Testis (tissue), 3 donors: ENCODE results near the gene PPP1R10. TPM values are rescaled to one million over a fixed set of nuclear protein-coding genes. Genes with fewer than 3 reads are reported as not detected.

ENCODE experiments used
- DNase-seq: peaks from one replicate; pipeline ENCODE4 v3.0.0-alpha.2; 2019
- H3K27ac ChIP-seq, 2 donors: fragments of 200-600 bp; sonication (generic); one replicate each; pipeline ENCODE4 v1.5.1; 2019
- H3K27me3 ChIP-seq: fragments of 200-600 bp; sonication (generic); one replicate; pipeline ENCODE4 v1.5.1; 2019
- H3K36me3 ChIP-seq: fragments of 200-600 bp; sonication (generic); one replicate; pipeline ENCODE4 v1.5.1; 2017; ENCODE audit warnings: low read depth; ENCODE audit errors: missing control alignments
- H3K4me1 ChIP-seq: fragments of 200-600 bp; sonication (generic); one replicate; pipeline ENCODE4 v1.5.1; 2019
- H3K4me3 ChIP-seq, 2 donors: fragments of 200-600 bp; sonication (generic); one replicate each; pipeline ENCODE4 v1.5.1; 2017 to 2019
- H3K9me3 ChIP-seq: fragments of 200-600 bp; sonication (generic); one replicate; pipeline ENCODE4 v1.5.1; 2017
- POLR2A ChIP-seq: fragments of 450-650 bp; IDR thresholded peaks from one replicate; pipeline ENCODE4 v1.6.1; 2017; ENCODE audit warnings: antibody characterized with exemption, mild to moderate bottlenecking, moderate library complexity
- WGBS, 2 donors: methylation state at CpG; one replicate each; pipeline ENCODE4 v1.1.5; 2018; 5-methylcytosine and 5-hydroxymethylcytosine counted together
- intact Hi-C: fragments of 100-400 bp; cut with DNase I; formaldehyde crosslinking; loops from one replicate; pipeline ENCODE4 v1.15.1; 2023; ENCODE audit warnings: low total_unique reads
- polyA plus RNA-seq: library from polyadenylated mRNA; stranded (reverse); fragments of 350-450 nt; fragmentation: Illumina TruSeq; extraction: RNeasy Lipid Tissue Mini Kit (QIAGEN cat#74804); gene quantifications from one replicate; pipeline ENCODE4 v1.2.3, GENCODE V29; 2014; ENCODE audit warnings: low read depth, low replicate concordance; ENCODE audit not compliant: insufficient read depth
- total RNA-seq, 2 donors: library from RNA; depleted of rRNA; stranded (reverse); fragments of >200 nt; gene quantifications; one replicate each; pipeline ENCODE4 v1.2.3, GENCODE V29; 2016
- TF ChIP-seq, protein P1 (sequence below), 3 experiments: fragments of 450-650 bp in 2 of 3; fragments of 200-600 bp in 1 of 3; sonication (generic) in 1 of 3; IDR thresholded peaks; one replicate each; pipeline ENCODE4 v1.5.1; 2016 to 2019; ENCODE audit warnings: antibody characterized with exemption in 3 of 3, mild to moderate bottlenecking in 2 of 3, moderate library complexity in 1 of 3

Gene PPP1R10
- total and polyA plus RNA-seq, 3 donors from 2014 or later: 47.4 to 72.7 (median 50.8) TPM

GRCh38 chr6:30643656-30644055, 26.6 kb upstream of the PPP1R10 start:
- no peak for TF ChIP-seq POLR2A
- TF ChIP-seq, protein P1, sequence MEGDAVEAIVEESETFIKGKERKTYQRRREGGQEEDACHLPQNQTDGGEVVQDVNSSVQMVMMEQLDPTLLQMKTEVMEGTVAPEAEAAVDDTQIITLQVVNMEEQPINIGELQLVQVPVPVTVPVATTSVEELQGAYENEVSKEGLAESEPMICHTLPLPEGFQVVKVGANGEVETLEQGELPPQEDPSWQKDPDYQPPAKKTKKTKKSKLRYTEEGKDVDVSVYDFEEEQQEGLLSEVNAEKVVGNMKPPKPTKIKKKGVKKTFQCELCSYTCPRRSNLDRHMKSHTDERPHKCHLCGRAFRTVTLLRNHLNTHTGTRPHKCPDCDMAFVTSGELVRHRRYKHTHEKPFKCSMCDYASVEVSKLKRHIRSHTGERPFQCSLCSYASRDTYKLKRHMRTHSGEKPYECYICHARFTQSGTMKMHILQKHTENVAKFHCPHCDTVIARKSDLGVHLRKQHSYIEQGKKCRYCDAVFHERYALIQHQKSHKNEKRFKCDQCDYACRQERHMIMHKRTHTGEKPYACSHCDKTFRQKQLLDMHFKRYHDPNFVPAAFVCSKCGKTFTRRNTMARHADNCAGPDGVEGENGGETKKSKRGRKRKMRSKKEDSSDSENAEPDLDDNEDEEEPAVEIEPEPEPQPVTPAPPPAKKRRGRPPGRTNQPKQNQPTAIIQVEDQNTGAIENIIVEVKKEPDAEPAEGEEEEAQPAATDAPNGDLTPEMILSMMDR (IDR thresholded peaks at IDR 0.05): no peak
- intact Hi-C loops: no loop called here
- Histone ChIP-seq H3K27ac (no peak overlapping the region), H3K4me1 (peaks cover 7% of the 10 kb centered on the region), H3K9me3 (no peaks in the 10 kb centered on the region), H3K36me3 (no peaks in the 10 kb centered on the region), H3K4me3 (no peak overlapping the region), H3K27me3 (no peaks in the 10 kb centered on the region)
- DNase-seq: no peak
- WGBS, 2 donors: 97 to 100% methylated on average over 2 of the region's 2 CpGs

DNA sequence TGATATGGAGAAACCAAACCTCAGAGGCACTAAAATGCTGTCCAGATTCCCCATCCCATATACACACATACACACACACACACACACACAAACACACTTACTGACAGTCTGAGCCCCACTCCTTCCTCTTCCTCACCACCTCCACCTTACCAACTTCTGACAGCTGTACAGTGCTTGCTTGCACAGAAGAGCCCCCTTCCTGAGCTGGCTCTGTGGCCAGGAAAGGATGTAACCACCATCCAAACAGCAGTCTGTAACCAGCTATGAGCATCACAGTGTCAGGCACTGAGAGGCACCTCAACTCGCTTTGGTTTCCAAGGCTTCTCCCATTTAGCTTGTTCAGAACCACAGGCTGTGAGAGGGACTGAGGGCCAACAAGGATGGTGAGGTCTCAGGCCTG, 24.0 kb upstream of the PPP1R10 start:
- H3K9me3 ChIP-seq: no peaks in the 10 kb centered on the region
- no peak for TF ChIP-seq POLR2A
- TF ChIP-seq, protein P1 (IDR thresholded peaks at IDR 0.05): no peak
- intact Hi-C loops: no loop called here
- no peaks in the 10 kb centered on the region for H3K27me3 ChIP-seq
- H3K4me1 ChIP-seq: peaks cover under 1% of the 10 kb centered on the region
- DNase-seq: no peak
- H3K36me3 ChIP-seq: no peaks in the 10 kb centered on the region
- H3K4me3 ChIP-seq: no peak overlapping the region
- no peak overlapping the region for H3K27ac ChIP-seq
- 90% methylated on average over 1 of the region's 1 CpG for WGBS, 2 donors

DNA sequence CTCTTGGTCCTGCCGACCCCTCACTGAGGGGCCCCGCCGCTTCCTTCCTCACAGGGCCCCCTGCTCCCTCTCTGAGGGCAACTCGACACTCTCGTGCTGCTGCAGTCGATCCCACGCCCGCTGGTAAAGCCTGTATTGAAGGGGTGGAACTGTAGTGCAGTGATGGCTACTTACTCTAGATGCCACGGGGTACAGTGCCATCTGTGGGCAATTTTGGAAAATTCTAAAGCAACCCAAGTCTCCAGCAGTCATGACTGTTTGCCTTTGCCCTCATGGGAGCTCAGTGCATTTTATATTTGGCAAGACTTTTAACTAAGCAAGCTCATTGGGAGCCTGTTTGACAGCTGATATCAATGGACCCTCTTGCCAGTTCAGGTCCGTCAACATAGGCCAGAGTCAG, 23.4 kb upstream of the PPP1R10 start:
- no peaks in the 10 kb centered on the region for H3K9me3 ChIP-seq
- no peaks in the 10 kb centered on the region for H3K4me1 ChIP-seq
- no peak overlapping the region for H3K4me3 ChIP-seq
- no peaks in the 10 kb centered on the region for H3K27me3 ChIP-seq
- intact Hi-C loops: no loop called here
- DNase-seq: no peak
- TF ChIP-seq, protein P1 (IDR thresholded peaks at IDR 0.05): no peak
- no peak for TF ChIP-seq POLR2A
- no peaks in the 10 kb centered on the region for H3K36me3 ChIP-seq
- WGBS, 2 donors: 84 to 86% methylated on average over 10 of the region's 10 CpGs
- no peak overlapping the region for H3K27ac ChIP-seq

- Histone ChIP-seq H3K27ac (no peak overlapping the region), H3K4me3 (no peak overlapping the region), H3K36me3 (no peaks in the 10 kb centered on the region), H3K4me1 (no peaks in the 10 kb centered on the region), H3K9me3 (no peaks in the 10 kb centered on the region), H3K27me3 (no peaks in the 10 kb centered on the region)
- WGBS, 2 donors: 92 to 95% methylated on average over 3 of the region's 3 CpGs
- intact Hi-C loops: no loop called here
- DNase-seq: no peak
- TF ChIP-seq POLR2A: no peak
- TF ChIP-seq, protein P1 (IDR thresholded peaks at IDR 0.05): no peak
Measured at GRCh38 chr6:30635834-30636233, 18.8 kb upstream of the PPP1R10 start.
